Osteocyte (in vitro differentiated cells): ENCODE measurements around the gene CAMKMT. TPM values are rescaled to one million over a fixed set of nuclear protein-coding genes. Genes with fewer than 3 reads are reported as not detected.

Experiments
- DNase-seq: peaks from one replicate; pipeline ENCODE4 v3.0.0; 2021; ENCODE audit warnings: mixed read lengths; ENCODE audit not compliant: unreplicated experiment; ENCODE audit errors: extremely low spot score
- H3K27ac Mint-ChIP-seq: one replicate; pipeline ENCODE4 v1.8.0; 2021; ENCODE audit warnings: mild to moderate bottlenecking, mixed read lengths; ENCODE audit not compliant: unreplicated experiment
- H3K27me3 Mint-ChIP-seq: one replicate; pipeline ENCODE4 v1.8.0; 2021; ENCODE audit warnings: mixed read lengths; ENCODE audit not compliant: unreplicated experiment
- H3K36me3 Mint-ChIP-seq: one replicate; pipeline ENCODE4 v1.8.0; 2021; ENCODE audit warnings: mixed read lengths; ENCODE audit not compliant: unreplicated experiment
- H3K4me1 Mint-ChIP-seq: one replicate; pipeline ENCODE4 v1.8.0; 2021; ENCODE audit warnings: mixed read lengths; ENCODE audit not compliant: unreplicated experiment
- H3K4me3 Mint-ChIP-seq: one replicate; pipeline ENCODE4 v1.8.0; 2021; ENCODE audit warnings: mild to moderate bottlenecking, moderate library complexity, mixed read lengths; ENCODE audit not compliant: unreplicated experiment
- H3K9me3 Mint-ChIP-seq: one replicate; pipeline ENCODE4 v1.8.0; 2021; ENCODE audit warnings: mixed read lengths; ENCODE audit not compliant: unreplicated experiment
- total RNA-seq: library from RNA; stranded (reverse); gene quantifications from 2 replicates; pipeline ENCODE4 v1.2.1, GENCODE V29; 2021
- TF ChIP-seq, protein P1 (sequence below): fragments of 200-600 bp; sonication (generic); IDR thresholded peaks from 2 replicates; pipeline ENCODE4 v1.5.0; 2021; ENCODE audit warnings: antibody characterized with exemption, mild to moderate bottlenecking, moderate library complexity

The CAMKMT gene
- total RNA-seq, 1 donor from 2014 or later = 10.9 TPM

DNA sequence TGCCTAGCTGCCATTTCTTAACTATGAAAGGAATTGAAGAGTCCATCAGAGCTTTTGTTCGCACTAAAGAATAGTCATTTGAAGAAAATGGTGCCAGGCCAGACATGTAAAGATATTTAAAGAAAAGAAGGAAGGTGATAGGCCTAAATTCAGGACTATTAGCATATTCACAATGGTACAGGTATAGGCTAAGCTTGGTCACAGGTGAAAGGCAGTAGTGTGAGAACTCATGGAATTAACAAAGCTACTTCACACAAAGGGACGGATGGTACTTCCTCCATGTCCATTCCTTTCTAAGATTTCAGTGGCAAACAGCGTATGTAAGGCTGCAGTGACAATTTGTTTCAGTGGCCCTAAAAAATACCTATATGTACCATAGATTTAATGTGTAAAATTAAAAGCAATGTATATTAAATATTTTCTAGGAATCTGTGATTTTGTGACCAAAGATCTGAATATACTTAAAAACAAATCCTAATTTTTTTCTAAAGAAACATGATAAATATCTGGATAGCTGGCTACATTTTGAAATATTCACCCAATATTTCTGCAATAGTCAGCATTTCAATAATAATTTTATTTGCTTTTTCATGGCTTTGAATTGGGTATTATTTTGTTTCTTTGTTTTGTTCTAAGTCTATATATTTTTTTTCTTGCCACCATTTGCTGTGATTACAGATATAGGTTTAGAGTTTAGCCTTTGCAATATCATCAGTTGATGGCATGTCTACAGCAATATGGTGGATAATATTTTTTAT is 116.1 kb downstream of the CAMKMT start:
- Mint-ChIP-seq H3K4me1 (peaks cover 6% of the 10 kb centered on the region), H3K27ac (no peak overlapping the region), H3K36me3 (no peaks in the 10 kb centered on the region), H3K27me3 (no peaks in the 10 kb centered on the region), H3K4me3 (no peak overlapping the region), H3K9me3 (no peaks in the 10 kb centered on the region)
- TF ChIP-seq, protein P1, sequence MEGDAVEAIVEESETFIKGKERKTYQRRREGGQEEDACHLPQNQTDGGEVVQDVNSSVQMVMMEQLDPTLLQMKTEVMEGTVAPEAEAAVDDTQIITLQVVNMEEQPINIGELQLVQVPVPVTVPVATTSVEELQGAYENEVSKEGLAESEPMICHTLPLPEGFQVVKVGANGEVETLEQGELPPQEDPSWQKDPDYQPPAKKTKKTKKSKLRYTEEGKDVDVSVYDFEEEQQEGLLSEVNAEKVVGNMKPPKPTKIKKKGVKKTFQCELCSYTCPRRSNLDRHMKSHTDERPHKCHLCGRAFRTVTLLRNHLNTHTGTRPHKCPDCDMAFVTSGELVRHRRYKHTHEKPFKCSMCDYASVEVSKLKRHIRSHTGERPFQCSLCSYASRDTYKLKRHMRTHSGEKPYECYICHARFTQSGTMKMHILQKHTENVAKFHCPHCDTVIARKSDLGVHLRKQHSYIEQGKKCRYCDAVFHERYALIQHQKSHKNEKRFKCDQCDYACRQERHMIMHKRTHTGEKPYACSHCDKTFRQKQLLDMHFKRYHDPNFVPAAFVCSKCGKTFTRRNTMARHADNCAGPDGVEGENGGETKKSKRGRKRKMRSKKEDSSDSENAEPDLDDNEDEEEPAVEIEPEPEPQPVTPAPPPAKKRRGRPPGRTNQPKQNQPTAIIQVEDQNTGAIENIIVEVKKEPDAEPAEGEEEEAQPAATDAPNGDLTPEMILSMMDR = no peak
- DNase-seq = no peak

DNA sequence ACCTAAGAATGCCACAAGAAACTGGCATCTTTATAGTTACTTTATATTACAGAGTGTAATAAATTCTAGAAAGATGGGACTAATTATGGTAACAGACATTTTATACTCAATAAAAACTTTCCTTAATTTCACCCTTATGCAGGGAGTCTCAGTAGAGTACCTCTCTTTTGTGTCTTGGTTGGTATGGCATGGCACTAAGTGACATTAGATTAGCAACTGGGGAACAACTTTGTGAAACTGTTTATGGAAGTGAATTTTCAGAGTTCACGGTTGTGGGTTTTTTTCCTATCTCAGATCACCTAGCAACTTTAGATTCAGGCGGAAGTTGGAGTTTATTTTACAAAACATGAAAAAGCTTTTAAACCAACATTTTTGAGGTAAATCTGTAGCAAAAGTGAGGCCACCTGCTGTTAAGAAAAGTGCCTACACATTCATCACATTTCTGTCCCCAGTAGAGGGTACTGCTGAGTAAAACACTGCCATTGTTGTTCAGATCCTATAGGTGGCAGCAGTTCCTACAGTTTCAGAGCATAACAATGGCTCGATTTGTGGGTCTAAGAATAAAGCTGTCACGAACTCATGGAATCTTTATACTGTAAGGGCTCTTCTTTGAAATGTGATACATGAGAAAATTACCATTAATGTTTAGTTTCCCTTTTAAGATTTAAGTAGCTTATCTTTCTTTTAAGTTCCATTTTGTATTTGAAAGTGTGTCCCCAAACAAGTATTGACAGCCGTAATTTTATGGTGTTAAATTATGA is 117.6 kb downstream of the CAMKMT start:
- no peak for DNase-seq
- TF ChIP-seq, protein P1 = peak; percentile 100
- Mint-ChIP-seq H3K27me3 (no peaks in the 10 kb centered on the region), H3K36me3 (no peaks in the 10 kb centered on the region), H3K27ac (no peak overlapping the region), H3K9me3 (no peaks in the 10 kb centered on the region), H3K4me1 (peaks cover 6% of the 10 kb centered on the region), H3K4me3 (no peak overlapping the region)

DNA sequence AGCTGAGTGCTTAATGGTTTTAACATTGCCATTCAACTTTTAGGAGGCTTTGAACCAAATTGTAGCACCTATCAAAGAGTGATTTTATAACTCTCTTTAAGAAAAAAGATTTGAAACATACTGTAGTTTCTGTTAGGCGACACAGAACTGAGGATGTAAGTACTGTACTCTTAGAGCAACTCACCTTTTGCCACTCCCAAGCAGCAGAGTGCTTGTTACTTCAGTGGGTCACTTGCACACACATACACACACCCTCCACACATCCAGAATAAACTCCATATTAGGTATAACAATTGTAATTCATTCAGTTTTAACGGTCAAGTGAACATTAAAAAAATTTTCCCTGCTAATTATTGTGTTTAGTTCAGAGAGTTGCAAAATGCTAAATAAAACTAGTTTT is 118.3 kb downstream of the CAMKMT start:
- no peak overlapping the region for H3K4me3 Mint-ChIP-seq
- TF ChIP-seq, protein P1 = no peak
- H3K4me1 Mint-ChIP-seq = peaks cover 6% of the 10 kb centered on the region
- peaks cover 5% of the 10 kb centered on the region for H3K9me3 Mint-ChIP-seq
- no peaks in the 10 kb centered on the region for H3K27me3 Mint-ChIP-seq
- no peak overlapping the region for H3K27ac Mint-ChIP-seq
- H3K36me3 Mint-ChIP-seq = peaks cover 3% of the 10 kb centered on the region
- DNase-seq = no peak

DNA sequence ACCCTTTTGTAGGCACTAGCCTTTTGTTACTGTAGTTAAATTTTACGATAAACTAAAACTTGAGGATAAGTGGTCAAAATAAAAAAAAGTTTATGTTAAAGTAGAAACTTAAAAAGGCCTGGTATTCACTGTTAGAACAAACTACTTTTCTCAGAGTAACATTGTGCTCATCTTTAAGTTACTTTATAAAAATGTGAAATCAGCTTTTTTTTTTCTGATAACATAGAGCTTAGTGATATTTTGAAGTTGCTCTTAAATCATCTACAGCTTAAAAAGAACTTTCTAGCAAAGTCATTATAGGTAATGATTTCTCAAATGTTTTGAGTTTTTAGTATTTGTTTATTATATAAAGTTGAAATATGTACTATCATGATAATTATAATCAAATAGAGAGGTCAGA is 125.3 kb downstream of the CAMKMT start:
- TF ChIP-seq, protein P1 = no peak
- Mint-ChIP-seq H3K4me1 (no peaks in the 10 kb centered on the region), H3K27me3 (no peaks in the 10 kb centered on the region)

DNA sequence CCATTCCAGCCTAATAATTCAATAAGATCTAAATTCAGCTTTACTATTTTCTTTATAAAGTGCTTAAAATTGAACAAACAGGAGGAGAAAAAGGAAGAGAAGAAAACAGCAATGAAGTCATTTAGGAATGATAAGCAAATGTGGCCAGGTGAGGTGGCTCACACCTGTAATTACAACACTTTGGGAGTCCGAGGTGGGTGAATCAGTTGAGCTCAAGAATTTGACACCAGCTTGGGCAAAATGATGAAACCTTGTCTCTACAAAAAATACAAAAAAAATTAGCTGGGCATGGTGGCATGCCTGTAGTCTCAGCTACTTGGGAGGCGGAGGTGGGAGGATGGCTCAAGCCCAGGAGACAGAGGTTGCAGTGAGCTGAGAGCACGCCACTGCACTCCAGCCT is 129.0 kb downstream of the CAMKMT start:
- Mint-ChIP-seq H3K36me3 (no peaks in the 10 kb centered on the region), H3K27me3 (no peaks in the 10 kb centered on the region), H3K27ac (no peak overlapping the region)

More for the DNA sequence above, 125.3 kb downstream of the CAMKMT start:
- Mint-ChIP-seq H3K36me3 (peaks cover 3% of the 10 kb centered on the region), H3K9me3 (peaks cover 5% of the 10 kb centered on the region), H3K4me3 (no peak overlapping the region), H3K27ac (no peak overlapping the region)
- DNase-seq = no peak

More for the DNA sequence above, 129.0 kb downstream of the CAMKMT start:
- no peak overlapping the region for H3K4me3 Mint-ChIP-seq
- H3K9me3 Mint-ChIP-seq = no peaks in the 10 kb centered on the region
- H3K4me1 Mint-ChIP-seq = no peaks in the 10 kb centered on the region
- TF ChIP-seq, protein P1 = no peak
- DNase-seq = no peak
